ENCODE measurements around the gene SLN. TPM values are rescaled to one million over a fixed set of nuclear protein-coding genes. Genes with fewer than 3 reads are reported as not detected.

The SLN gene
- total RNA-seq, 1 donor from 2014 or later = not detected

- DNase-seq (ENCODE audit: low spot score) (peak; percentile 69), ATAC-seq (peak; percentile 99)
These were observed 22.3 kb downstream of the SLN start for GRCh38 chr11:107689317-107690202.

GRCh38 chr11:107688322-107688918 is 23.4 kb downstream of the SLN start:
- DNase-seq (ENCODE audit: low spot score) (no peak), ATAC-seq (no peak)

DNA sequence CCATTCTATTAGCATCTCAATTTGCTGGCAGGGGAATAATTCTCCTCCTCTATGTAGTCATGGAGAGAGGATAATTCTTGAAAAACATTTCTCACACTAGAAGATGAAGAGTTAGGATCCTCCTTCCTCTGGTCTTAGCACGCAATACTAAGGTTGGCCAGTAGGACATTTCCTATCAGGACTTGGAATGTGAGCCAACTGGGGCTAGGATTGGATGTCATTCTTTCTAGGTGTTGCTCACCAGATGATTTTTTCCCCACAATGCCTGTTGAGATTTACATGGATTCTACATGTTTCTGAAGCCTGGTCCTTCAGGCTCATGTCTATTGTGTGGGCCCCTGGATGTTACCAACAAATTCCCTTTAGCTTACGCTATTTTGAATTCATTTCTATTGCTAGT is 28.0 kb downstream of the SLN start:
- ATAC-seq = no peak
- no peak for DNase-seq (ENCODE audit: low spot score)

- no peak for ATAC-seq
- DNase-seq (ENCODE audit: low spot score) = no peak
These were observed 28.8 kb downstream of the SLN start for GRCh38 chr11:107683061-107683460.

DNA sequence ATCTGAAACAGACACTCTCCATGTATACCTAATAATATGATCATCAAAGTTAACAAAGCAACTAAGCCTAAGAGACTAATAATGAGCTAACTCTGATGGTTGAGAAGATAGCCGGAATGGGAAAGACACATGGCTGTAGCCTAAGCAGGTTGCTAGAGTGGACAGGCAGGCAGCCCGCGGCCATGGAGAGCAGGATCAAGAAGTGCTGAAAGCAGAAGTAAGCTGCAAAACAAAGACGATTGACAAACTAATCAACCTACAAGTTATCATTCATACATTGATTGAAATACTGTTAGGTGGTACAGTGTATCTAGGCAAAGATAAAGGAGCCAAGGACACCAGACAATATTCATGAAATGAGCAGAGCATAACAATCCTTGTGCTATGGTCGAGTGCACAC is 29.3 kb downstream of the SLN start:
- ATAC-seq = no peak
- DNase-seq (ENCODE audit: low spot score) = no peak

DNA sequence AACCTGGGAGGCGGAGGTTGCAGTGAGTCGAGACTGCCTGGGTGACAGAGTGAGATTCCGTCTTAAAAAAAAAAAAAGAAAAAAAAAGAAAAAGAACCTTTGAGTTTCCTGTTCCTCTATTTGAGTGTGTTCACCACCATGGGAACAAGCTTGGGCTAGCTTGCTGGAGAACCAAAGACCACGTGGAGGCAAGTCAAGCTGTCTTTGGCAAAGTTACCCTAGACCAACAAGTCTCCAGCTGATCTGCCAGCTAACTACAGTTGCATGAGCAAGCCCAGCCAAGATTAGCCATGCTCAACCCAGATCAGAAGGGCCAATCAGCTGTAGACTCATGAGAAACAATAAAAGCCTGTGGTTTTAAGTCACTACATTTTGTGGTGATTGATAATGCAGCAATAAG is 29.7 kb downstream of the SLN start:
- DNase-seq (ENCODE audit: low spot score) (no peak), ATAC-seq (no peak)

DNA sequence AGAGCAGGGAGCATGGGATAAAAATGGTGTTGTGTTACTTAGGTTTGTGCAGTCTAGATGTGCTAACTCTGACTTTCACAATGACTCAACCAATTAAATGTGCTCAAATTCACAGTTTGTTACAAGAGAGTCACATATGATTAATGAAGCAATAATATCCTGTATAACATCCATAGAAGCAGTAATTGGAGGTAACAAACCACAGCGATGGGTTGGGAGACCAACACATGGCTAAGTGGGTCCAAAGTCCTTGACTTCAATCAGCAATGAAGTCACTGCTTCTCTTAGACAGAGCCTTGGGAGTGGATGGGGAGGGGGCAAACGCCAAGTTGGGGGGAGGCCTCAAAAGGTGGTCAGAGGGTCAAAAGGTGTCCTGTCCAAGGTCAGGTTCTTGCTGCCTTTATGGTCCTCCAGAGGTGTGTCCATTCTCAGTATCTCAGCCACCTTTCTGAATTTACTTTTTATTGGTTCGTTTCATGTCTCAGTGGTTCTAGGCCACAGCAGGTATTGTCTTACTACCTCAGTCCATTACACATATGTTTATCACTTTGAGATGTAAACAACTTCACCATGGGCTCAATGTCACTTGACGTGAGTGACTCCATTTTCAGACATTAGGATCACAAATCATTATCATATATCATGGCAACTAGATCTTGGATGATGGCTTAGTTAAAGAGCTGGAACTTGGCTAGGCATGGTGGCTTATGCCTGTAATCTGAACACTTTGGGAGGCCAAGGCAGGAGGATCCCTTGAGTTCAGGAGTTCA is 32.4 kb downstream of the SLN start:
- DNase-seq (ENCODE audit: low spot score) = no peak
- ATAC-seq = no peak

- no peak for DNase-seq (ENCODE audit: low spot score)
- no peak for ATAC-seq
These were observed 33.3 kb downstream of the SLN start for GRCh38 chr11:107678632-107678971.

DNA sequence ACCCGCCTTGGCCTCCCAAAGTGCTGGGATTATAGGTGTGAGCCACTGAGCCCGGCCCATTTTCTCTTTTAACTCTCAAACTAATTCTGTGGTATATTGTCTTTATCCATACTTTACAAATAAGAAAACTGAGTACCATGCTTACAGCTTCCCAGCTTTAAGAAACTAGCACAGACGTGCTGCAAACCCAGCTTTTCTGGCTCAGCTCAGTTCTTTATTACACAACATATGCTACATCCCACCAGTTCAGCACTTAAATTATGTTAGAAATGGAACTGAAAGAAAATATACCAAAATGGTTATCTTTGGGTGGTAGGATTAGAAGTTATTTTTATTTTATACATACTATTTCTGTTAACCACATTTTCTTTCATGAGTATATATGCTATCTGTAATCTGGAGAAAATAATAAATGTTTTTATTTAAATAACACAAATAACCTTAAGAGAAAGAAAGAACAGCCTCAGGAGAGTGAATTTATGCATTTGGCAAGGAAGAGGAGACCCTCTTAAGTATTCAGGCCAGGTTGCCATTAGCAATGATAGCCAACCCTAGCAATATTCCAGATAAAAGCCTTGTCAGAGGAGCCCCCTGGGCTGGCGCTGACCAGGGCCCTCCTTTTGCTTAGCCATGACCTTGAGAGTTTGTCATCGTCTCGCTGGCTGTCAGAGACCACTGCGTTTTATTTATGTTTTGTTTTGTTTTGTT is 33.8 kb downstream of the SLN start:
- DNase-seq (ENCODE audit: low spot score) = no peak
- no peak for ATAC-seq

DNA sequence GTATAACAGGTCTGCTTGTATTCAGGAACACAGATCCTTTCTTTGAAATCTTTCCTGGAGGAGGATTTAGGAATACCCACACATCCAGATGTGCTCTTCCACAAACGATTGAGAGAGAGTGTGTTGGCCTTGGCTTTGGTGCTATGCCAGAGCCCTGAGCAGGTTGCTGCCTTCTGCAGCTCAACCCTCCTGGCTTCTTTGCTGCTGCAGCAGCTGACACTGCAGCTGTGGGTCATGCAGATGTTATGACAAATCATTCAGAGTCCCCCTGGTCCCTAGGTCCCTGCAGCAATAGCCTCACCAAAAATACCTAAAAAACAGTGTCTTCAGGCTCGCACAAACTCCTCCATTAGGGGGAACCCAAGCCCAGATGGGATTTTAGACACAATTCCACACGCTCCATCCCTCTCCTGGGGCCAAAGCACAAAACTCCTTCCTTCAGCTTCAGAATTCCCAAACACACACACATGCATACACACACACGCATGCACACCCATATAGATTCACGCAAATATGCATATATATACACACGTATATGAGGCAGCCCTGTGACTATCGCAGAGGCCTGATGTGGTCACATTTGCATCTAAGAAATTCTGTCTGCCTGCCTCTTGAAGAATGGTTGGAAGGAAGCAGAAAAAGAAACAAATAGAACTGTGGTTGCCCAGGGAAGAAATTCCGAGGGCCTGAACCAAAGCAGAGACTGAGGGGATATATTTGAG is 35.4 kb downstream of the SLN start:
- DNase-seq (ENCODE audit: low spot score) = no peak

DNA sequence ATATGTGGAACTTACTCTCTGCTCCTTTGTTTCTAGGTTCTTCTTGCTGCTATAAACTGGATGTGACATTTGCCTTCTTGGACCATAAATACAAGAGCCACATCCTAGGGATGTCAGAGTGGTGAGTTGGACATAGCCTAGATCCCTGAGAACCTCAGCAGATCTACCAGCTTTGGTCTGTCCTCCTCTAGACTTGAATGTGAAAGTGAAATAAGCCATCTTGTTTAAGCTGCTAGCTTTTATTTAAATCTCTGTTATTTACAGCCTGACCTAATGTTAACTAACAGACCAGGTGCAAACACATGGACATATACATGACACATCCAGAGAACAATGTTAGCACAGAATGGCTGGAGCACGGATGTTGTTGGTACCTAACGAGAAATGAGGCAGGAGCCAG is 36.0 kb downstream of the SLN start:
- ATAC-seq (no peak), DNase-seq (ENCODE audit: low spot score) (no peak)

More for the DNA sequence above, 35.4 kb downstream of the SLN start:
- no peak for ATAC-seq

GRCh38 chr11:107669893-107670601 is 41.8 kb downstream of the SLN start:
- DNase-seq (ENCODE audit: low spot score) (no peak), ATAC-seq (no peak)

DNA sequence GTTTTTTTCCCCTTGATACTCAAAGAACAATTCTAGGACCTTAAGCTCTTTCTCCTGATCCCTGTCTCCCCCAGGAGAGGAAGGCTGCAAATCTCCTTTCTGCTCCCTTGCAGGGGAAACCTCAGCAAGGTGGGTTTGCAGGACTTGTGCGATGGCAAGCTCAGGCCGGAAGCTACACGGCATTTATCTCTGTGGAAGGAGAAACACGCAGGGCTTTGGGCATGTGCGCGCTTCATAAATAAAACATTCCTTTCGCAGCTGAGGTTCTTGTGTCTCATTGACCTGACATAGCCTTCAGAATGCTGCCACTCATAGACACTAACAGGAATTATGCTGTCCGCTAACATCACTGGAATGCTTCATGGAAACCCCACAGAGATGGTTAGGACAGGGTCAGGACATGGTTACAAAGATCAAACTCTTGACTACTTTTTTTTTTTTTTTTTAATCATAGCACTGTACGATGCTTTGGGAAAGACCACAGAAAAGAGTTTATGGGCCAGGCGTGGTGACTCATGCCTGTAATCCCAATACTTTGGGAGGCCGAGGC is 42.6 kb downstream of the SLN start:
- DNase-seq (ENCODE audit: low spot score) = no peak

GRCh38 chr11:107666911-107667613 is 44.8 kb downstream of the SLN start:
- no peak for DNase-seq (ENCODE audit: low spot score)
- ATAC-seq = no peak

More for the DNA sequence above, 42.6 kb downstream of the SLN start:
- ATAC-seq = no peak

GRCh38 chr11:107665018-107665417 is 46.8 kb downstream of the SLN start:
- ATAC-seq = no peak
- DNase-seq (ENCODE audit: low spot score) = no peak

DNA sequence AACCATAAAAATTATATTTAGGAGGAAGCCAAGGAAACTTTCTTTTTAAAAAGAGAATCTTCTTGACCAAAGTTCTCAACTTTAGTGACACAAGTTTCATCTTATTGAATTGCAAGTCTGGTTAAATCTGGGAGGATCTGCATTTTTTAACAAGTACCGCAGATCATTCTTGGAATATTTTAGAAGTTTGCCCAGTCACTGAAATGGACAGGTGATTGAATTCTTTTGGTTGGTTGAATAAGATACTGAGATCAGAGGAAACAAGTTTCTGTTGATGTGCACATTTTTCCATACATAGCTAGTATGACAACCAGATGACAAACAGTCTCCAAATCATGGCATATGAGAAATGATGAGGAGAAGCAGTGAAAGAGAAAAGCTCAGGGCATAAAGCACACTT is 50.2 kb downstream of the SLN start:
- DNase-seq (ENCODE audit: low spot score) (no peak), ATAC-seq (no peak)

GRCh38 chr11:107660066-107660465 is 51.8 kb downstream of the SLN start:
- no peak for DNase-seq (ENCODE audit: low spot score)
- ATAC-seq = no peak

DNA sequence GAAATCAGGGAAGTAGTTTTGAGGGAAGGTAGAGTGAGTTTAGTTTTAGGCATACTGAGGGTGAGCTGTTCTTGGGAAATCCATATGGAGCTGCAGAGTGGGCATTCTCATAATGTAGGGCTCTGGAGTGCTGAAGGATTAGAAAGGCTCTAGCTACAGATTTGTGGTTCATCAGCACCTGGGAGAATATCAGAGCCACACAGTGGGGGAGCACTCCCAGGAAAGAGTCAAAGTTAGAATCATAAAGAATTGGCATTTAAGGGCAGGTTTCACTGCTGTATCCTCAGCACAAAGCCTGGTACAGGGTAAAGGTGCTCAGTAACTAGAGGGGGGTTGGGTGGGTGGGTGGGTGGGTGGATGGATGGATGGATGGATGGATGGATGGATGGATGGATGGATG is 52.5 kb downstream of the SLN start:
- ATAC-seq (no peak), DNase-seq (ENCODE audit: low spot score) (no peak)
